Measurements from ENCODE around the gene COL27A1. TPM values are rescaled to one million over a fixed set of nuclear protein-coding genes. Genes with fewer than 3 reads are reported as not detected.

Gene COL27A1
- total RNA-seq, 1 donor from 2014 or later, result 61.4 TPM

- Mint-ChIP-seq H3K27me3 (ENCODE audit: unreplicated experiment) (no peaks in the 10 kb centered on the region), H3K27ac (ENCODE audit: unreplicated experiment) (no peak overlapping the region), H3K4me3 (ENCODE audit: unreplicated experiment) (peak overlapping the region; percentile 61), H3K9me3 (ENCODE audit: unreplicated experiment) (no peaks in the 10 kb centered on the region), H3K4me1 (ENCODE audit: unreplicated experiment) (no peaks in the 10 kb centered on the region), H3K36me3 (ENCODE audit: low read depth, unreplicated experiment) (peaks cover 16% of the 10 kb centered on the region)
- DNase-seq (ENCODE audit: low spot score), result no peak
- no peak for TF ChIP-seq CTCF (IDR thresholded peaks at IDR 0.05; ENCODE audit: unreplicated experiment)
These were observed 13.1 kb downstream of the COL27A1 start for GRCh38 chr9:114168281-114169028.

- peaks cover 1% of the 10 kb centered on the region for H3K27me3 Mint-ChIP-seq (ENCODE audit: unreplicated experiment)
- H3K4me3 Mint-ChIP-seq (ENCODE audit: unreplicated experiment), result peak overlapping the region; percentile 47
- H3K9me3 Mint-ChIP-seq (ENCODE audit: unreplicated experiment), result no peaks in the 10 kb centered on the region
- H3K36me3 Mint-ChIP-seq (ENCODE audit: low read depth, unreplicated experiment), result peaks cover 20% of the 10 kb centered on the region
- no peak overlapping the region for H3K27ac Mint-ChIP-seq (ENCODE audit: unreplicated experiment)
- no peak for TF ChIP-seq CTCF (IDR thresholded peaks at IDR 0.05; ENCODE audit: unreplicated experiment)
- no peak for DNase-seq (ENCODE audit: low spot score)
- H3K4me1 Mint-ChIP-seq (ENCODE audit: unreplicated experiment), result peaks cover 2% of the 10 kb centered on the region
These were observed 14.0 kb downstream of the COL27A1 start for GRCh38 chr9:114169029-114169951.

- no peak for DNase-seq (ENCODE audit: low spot score)
- H3K4me3 Mint-ChIP-seq (ENCODE audit: unreplicated experiment), result no peak overlapping the region
- H3K4me1 Mint-ChIP-seq (ENCODE audit: unreplicated experiment), result peaks cover 2% of the 10 kb centered on the region
- peaks cover 1% of the 10 kb centered on the region for H3K27me3 Mint-ChIP-seq (ENCODE audit: unreplicated experiment)
- H3K36me3 Mint-ChIP-seq (ENCODE audit: low read depth, unreplicated experiment), result peaks cover 16% of the 10 kb centered on the region
- peak overlapping the region; percentile 24 for H3K27ac Mint-ChIP-seq (ENCODE audit: unreplicated experiment)
- H3K9me3 Mint-ChIP-seq (ENCODE audit: unreplicated experiment), result no peaks in the 10 kb centered on the region
- no peak for TF ChIP-seq CTCF (IDR thresholded peaks at IDR 0.05; ENCODE audit: unreplicated experiment)
These were observed 14.8 kb downstream of the COL27A1 start for GRCh38 chr9:114169952-114170770.

- TF ChIP-seq CTCF (IDR thresholded peaks at IDR 0.05; ENCODE audit: unreplicated experiment), result no peak
- no peak for DNase-seq (ENCODE audit: low spot score)
- H3K36me3 Mint-ChIP-seq (ENCODE audit: low read depth, unreplicated experiment), result peaks cover 16% of the 10 kb centered on the region
- H3K4me1 Mint-ChIP-seq (ENCODE audit: unreplicated experiment), result peaks cover 2% of the 10 kb centered on the region
- H3K27ac Mint-ChIP-seq (ENCODE audit: unreplicated experiment), result no peak overlapping the region
- no peaks in the 10 kb centered on the region for H3K9me3 Mint-ChIP-seq (ENCODE audit: unreplicated experiment)
- no peak overlapping the region for H3K4me3 Mint-ChIP-seq (ENCODE audit: unreplicated experiment)
- peaks cover 1% of the 10 kb centered on the region for H3K27me3 Mint-ChIP-seq (ENCODE audit: unreplicated experiment)
These were observed 15.6 kb downstream of the COL27A1 start for GRCh38 chr9:114170771-114171461.

Measured in endothelial cell (in vitro differentiated cells).